HG03135 (cell line): Measurements from ENCODE around the gene MRPL3.

Source experiments
- ATAC-seq: cut with Tn5 transposase; IDR thresholded peaks from one replicate; pipeline ENCODE4 v1.9.1; 2021; ENCODE audit warnings: mild to moderate bottlenecking, moderate library complexity; ENCODE audit not compliant: unreplicated experiment

Gene MRPL3

DNA sequence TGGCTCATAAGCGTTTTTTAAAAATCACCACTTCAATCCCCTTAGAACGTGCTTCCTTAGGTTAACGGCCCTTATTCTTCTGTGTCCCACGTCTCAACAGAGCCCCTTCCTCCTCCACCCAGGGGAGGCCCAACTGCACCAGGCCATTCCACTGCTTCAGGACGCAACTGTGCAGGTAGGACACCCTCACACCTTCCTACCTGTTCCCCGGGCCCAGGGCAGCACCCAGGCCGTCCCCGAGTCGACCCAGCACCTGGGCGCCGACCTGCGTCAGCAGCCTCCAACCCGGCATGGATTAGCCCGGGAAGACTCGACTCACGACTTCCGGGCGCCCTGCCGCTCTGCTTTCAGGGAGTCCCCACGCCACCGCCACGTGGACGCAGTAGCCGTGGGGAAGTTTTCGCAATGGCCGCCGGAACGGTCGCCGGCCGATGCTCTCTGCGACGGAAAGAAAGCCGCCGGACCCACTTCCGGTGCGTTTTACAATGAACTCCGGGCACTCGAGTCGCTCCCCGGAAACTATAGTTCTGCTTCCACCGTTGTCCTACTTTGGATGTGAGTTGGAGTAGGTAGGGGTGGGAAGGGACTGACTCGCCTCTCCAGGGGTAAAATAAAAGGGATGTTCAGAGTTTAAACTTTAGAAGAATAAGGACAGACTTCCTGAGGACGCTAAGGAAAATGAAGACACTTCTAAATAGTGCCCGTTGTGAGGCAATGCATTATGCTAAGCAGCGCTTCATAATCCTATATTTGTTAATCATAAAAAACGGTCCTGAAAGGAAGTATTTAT, at the start of gene MRPL3:
Gene MRPL3 (minus strand): TSS at position 442 of the 790 bp plus-strand sequence. CDS start 150 bp downstream, at position 292.
- ATAC-seq, result peak; percentile 96

DNA sequence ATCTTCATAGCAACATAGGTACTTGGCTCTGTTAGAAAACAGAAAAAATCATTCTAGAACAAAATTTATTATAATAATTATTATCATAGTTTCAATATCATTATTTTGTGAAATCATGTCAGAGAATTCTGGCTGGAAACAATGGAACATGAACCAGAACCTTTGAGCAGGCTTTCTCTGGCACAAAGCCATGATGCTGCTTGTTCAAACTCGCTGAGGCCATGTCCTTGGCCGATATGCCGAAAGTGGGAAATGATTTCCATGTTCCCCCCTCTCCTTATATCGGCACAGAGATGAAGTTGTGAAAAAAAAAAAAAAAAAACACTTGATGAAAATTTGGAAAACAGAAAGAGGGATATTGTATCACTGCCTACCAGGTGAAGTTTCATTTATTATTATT, 49.0 kb upstream of the MRPL3 start:
- ATAC-seq, result no peak

DNA sequence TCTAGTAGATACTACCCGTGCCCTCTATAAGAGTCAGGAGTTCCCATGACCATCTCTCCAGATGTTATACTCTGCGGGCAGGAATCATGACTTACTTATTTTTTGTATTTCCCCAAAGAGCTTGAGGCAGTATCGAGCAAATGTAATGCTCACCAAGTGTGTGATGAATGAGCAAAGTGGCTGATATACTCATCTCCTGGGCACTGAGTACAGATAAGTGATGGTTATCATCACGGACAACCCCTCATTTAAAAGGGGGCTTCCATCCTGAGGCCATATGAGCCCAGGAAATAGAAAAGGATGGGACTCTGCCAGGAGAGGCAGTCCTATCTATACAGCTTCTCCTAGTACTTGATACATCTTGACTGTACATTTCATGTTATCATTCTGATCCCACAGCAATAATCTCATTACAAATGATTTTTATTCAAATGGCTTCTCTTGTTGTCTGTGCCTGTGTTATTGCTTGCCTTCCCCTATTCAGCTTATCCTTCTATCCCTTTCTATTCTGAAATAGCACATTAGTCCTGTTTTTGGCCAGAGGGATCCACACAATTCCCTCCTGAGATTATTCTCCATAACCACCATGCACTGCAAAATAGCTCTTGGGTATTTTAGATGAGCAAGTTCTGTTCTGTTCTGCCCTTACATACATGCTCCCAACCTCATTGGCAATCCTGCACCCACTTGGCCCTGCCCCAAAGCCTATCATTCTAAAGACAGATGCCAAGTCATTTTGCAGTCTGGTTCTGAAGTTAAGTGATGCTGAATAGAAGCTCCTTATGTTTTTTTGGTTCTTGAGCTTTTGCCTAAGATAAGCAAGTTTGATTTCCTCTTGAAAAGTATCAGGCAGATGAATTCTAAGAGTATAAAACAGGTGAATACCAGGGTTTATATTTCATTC, 48.0 kb upstream of the MRPL3 start:
- ATAC-seq, result no peak

DNA sequence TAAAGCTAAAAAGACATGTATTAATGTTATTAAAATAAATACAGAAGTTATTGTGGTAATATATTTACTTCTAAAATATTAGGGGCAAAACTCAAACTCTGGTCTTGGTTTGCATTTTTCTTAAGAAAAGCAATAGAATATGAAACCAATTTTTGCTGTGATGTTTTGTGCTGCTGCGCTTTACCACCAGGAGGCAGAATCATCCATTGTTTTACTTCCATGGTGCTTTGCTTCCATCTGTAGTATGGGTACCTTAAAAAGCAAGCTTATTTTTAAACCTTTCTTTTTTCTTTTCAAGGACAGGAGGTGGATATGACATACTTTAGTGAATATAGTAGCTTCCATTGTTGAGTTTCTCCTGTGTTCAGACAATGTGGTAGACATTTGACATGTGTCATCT, 46.6 kb upstream of the MRPL3 start:
- ATAC-seq, result no peak

DNA sequence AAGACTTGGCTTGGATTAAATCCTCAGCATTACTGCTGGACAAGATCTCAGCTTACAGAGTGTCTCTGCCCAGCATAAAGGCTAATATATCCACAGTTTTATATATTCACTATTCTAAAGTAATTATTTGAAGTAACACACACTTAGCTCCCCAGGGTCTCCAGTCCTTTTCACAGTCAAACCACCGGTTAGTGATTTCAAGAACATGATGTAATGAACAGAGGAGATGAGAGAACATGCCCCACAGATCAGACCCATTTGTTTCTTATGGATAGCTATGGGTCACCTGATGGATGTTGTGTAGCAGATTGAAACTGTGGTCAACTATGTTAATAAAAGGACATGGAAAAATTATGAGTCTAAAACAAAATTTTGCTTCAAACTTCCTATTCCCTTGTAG, 44.8 kb upstream of the MRPL3 start:
- no peak for ATAC-seq

DNA sequence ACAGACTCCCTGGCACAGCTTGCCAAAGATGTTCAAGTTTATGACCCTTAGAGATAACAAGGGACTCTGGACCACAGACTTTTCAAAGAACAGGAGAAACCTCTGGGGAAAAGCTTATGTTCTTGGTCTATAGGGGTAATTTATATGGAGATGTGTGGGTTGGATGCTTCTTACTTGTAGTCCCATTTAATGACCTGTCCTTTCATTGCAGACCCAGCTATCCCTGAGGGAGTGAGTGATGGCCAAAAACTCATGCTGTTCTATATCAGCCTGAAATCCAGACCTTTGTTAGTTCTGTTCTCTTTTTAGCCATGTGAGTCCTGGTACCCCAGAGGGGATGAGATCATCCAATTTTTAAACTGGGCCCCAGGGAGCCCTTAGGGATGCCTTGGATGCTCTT, 43.7 kb upstream of the MRPL3 start:
- ATAC-seq, result no peak

DNA sequence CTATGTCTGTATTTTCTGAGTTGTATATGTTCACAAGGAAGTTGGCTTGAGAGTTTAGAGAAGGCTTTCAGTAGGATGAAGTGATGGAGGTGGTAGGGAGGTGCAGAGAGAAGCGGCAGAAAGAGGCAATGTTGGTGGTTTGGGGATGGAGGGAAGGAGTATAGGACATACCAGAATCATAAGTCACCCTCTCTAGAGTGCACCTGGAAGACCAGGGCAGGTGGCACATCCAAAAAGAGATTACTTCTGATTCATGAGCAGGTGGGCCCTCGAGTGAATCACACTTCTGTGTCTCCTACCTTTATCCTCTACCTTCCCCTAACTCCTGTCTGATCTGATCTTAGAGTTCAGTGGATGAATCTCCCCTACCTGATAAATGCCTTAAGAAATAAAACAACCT, 41.8 kb upstream of the MRPL3 start:
- ATAC-seq, result no peak

DNA sequence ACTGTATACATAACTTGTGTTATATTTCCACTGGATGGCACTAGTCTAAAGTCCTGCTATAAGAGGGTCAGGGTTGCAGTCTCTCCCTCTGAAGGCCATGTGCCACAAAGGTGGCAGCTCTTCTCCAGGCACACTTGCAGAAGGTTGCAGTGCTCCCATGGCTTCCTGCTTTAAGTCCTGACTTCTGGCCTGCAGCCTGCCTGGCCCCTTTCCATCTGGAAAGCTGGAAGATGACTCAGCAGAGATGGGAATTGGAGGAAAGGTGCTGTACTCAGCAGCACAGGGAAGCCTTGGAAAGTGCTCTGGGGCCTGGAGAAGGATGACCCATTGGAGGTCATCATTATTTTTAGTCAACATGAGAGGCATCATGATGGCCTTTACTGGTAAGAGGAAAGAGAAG, 40.9 kb upstream of the MRPL3 start:
- no peak for ATAC-seq

DNA sequence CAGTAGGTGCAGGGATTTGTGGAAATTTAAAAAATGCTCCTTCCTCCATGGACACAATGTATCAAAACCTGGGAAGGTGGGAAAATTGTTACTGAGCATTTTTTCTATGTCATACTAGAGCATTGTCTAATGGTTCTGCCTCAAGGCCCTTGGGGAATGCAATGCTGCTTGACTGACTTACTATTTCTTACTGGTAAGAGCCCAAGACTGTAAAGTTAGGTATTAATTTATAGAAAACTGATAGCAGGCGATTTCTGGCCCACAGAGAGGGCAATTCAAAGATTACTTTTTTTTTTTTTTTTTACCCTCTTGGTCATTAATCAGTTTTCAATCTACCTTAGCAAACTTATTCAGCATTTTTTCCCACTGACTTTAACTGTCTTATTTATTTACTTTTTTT, 38.5 kb upstream of the MRPL3 start:
- no peak for ATAC-seq

DNA sequence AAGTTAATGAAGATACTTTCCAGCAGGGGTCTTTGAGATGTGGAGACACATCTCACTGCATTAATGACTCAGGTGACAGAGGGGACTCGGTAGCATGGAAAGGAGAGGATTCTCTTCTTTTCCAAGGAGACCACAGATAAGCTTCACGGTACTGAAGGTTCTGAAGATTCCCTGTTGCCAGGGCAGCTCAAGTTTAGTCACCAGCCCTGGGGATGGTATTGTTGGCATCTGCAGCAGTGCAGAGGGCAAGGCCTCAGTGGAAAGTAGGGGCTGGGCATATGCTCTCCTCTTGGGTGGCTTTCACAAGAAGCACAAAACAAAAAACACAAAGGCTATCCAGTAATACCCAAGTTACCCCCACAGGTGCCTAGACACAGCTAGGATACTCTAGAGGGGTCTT, 38.0 kb upstream of the MRPL3 start:
- ATAC-seq, result no peak

DNA sequence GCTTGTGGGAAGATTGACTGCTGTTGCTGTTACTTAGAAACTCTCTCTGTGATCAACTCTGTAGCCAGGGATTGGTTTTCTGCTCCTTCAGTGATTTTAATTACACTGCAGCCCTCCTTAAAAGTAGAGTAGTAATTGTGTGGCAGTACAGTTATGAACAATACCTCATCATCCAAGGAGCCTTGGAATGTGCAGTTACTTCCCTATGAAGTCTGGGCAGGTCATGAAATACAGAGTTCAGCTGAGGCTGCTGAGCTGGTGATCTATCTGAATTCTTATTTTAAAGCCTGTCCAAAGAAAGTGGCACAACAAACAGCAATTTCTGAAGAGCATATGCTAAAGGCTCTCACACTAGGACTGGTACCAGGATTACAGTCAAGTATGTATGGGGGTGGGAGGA, 37.4 kb upstream of the MRPL3 start:
- ATAC-seq, result no peak

DNA sequence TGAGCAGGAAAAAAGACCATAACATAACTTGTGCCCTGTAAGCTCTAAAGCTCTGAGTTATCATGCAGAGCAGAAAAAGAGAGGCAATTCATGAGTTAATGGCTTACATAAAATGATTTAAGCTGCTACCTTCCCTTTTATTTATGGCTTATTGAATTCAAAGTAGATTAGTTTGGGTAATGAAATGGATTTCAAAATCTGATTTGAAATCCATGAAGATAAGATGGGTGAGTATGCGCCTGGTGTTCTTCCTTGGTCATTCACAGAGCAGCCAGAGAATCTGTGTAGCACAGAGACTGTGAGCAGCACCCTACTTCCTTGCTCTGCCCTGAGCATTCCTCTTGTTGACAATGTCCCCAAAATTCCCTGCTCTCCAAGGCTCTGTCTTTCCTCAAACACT, 36.2 kb upstream of the MRPL3 start:
- ATAC-seq, result no peak

DNA sequence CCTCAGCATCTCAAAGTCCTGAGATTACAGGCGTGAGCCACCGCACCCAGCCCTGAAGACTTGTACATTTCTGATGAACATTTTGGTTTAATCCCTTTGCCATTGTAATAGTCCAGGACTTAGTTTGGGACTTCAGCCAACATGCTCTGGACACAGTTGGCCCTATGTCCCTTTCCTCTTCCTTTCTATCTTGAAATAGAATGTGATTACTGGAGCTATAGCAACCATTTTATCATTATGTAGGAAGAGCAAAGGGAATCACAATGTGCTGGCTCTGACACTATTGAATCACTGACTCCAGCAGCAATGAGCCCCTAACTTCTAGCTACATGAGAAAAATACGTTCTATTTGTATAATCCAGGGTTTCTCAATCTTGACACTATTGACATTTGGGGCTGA, 34.8 kb upstream of the MRPL3 start:
- no peak for ATAC-seq

DNA sequence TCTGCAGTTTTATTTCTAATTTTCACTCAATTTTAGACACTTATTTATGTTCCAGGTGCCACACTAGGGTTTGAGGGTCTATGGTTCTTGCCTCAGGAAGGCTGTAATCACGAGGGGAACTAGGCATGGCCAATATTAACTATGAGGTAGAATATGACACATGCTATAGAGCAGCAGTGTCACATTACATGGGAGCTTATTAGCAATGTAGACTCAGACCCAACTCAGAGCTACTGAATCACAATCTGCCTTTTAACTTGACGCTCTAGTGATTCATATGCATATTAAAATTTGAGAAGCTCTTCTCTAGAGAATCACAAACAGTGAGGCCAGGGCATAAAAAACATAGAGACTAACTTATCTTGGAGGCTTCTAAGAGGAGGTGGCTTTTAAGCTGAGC, 32.8 kb upstream of the MRPL3 start:
- ATAC-seq, result no peak

DNA sequence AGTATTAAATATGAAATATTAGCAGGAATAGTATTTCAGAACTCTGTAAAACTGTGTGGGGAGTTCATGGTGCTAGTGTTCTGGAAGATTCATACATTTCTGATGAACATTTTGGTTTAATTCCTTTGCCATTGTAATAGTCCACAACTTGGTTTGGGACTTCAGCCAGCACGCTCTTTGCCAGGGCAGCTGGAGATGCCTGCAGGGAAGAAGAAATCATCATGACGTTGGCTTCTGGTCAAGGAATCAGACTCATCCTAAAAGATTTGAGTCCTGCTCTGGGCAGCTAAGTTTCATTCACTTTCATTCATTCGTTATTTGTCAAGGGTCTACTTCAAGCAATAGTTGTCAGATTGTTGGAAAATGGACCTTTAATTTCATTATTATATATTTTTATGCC, 32.4 kb upstream of the MRPL3 start:
- no peak for ATAC-seq

DNA sequence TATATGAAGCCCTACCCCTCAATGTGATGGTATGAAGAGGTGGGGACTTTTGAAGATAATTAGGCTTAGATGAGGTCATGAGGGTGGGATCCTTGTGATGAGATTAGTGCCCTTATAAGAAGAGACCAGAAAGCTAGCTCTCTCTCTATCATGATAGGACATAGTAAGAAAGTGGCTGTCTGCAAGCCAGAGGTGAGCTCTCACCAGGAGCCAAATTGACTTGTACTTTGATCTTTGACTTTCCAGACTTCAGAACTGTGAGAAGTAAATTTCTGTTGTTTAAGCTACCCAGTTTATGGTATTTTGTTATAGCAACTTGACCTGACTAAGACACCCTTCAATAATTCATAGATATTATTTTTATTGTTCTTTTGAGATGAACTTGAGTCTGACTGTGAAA, 29.9 kb upstream of the MRPL3 start:
- no peak for ATAC-seq

DNA sequence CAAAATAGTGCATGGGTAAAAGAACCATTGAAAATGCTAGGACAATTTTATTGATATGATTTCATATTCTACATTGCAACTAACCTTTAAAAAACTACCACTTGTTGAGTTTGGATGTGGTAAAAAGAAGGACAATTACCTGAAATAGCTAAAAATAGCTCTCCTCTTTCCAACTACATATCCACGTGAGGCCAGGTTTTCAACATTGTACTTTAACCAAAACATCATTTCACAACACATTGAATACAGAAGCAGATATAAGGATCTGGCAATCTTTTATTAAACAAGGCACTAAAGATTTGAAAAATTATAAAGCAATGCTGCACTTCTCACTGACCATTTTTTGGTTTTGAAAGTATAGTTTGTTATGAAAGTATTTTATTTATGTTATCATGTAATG, 28.1 kb upstream of the MRPL3 start:
- ATAC-seq, result no peak

DNA sequence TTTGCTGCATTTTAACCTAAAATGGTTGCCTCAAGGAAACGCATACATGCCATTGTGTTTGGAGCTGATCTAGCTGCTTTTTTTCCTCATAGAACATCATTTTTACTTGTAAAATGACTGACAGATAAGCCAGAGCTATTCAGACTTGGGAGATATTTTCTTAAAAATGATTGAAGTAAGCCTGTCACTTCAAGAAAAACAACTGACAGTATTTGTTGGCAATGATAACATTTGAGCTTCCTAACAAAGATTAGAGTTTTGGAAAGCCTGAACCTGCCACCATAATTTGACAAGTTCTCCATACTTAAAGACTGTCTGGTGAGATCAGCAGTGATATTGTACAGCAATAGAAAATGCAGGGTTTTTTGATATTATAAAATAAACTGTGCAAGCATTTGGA, 27.6 kb upstream of the MRPL3 start:
- ATAC-seq, result no peak

DNA sequence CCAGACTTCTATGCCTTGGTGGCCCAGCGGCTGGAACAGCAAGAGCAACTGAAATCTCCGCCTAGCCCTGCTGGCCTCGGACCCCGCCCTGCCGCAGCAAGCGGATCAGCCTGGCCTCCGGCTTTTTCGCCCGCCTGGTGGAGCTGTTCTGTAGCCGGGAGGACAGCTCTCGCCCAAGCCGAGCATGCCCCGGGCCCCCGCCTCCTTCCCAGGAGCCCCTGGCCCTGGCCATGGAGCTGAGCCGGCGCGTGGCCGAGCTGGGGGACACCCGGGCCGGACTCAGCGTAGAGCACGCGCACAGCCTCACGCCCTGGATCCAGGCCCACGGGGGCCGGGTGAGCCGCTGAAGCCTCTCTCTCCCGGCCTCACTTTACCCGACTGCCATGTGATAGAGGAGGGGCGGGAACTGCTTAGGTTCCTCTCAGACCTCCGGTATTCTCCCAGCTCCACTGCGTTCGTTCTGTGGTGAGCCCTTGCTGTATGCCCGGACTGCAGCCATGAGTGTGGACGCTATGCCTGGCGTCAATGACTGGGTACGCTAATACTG, 24.1 kb upstream of the MRPL3 start:
- ATAC-seq, result no peak

DNA sequence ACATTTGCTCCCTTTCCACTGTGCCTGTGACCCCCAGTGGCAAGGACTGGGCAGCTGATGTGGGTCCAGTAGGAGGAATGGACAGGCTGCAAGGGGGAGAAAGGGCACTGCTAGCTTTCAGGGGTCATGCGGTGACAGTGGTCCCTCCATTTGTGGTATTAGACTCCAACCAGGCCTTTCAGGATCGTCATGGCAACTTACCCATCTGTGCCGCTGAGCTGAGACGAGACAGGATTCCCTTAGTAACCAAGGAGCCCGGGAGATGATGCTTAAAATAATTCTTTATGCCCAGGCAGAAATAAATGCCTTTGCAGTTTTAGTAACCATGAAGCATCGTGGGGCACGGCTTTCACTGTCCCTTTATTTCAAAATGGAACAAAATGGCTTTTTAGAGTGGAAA, 15.9 kb upstream of the MRPL3 start:
- ATAC-seq, result no peak

DNA sequence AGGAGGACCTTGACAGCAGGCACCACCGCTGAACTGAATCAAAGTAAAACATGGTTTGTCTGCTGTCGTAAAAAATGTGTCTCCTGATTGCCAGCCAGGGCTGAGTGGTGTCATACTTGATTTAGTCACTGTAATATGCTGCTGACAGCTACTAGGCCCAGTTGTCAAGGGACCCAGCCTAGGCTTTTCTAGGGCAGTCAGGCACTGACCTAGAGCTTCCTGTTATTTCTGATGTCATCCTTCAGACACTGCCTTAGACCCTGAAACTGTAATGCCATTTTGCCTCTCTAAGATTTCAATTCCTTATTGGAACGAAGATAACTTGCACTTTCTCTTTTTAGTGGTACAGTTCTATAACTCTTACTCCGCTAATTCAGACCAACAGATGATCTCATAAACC, 2.6 kb upstream of the MRPL3 start:
- ATAC-seq, result no peak

DNA sequence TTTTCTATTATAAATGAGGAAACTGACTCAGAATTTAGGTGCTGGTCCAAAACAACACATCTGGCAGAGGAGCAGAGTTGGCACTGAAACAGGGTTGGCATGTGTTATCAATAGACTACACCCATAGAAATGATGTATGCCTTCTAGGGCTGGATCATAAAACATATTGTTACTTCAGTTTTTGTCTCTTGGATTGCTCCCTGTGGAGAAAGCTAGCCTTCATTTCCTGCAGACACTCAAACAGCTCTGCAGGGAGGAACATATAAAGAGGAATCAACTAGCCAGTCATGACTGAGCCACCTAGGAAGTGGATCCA, 507 bp upstream of the MRPL3 start:
- ATAC-seq, result no peak
